Nucleus accumbens (tissue), 56 donors: Measurements from ENCODE around the gene TRABD2B.

ENCODE experiments used
- DNase-seq, 56 donors: peaks; one replicate each; lab custom pipeline; 2025; lab: John Stamatoyannopoulos, UW

TRABD2B gene

DNA sequence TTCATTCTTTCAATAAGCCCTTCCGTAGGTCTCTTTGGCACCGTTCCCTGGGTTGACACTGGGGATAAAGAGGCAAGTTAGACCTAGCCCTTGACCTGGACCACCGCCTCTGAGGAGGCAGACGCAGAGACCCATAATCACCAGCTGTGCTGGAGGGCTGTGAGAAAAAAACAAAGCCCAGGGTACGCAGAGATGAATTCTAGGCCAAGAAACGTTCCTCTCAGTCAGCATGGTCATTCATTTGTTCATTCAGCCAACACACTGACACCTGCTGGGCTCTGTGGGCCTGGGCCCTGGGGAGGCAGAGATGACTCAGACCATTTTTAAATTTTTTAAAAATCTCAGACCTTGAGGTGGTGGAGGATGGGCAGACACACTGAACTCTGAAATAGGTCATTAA lies 26.3 kb upstream of the TRABD2B start:
- no peak for DNase-seq

DNA sequence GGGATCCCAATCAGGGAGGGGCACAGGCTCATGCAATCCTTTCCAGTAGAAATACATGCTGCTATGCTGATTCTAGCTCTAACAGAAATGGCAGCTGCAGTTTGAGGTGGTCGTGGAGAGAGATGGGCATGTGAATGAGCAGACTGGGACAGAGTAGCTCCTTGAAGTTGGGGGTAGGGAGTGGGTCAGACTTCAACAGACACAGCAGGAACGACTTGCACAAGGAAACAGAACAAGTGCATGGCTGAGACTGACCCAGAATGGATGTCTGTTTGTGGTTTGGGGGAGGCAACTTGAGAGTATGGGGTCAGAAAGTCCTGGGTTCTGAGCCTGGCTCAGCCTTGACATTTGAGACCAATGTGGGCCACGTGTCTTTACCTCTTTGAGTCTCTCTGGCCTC lies 25.1 kb upstream of the TRABD2B start:
- no peak for DNase-seq

DNA sequence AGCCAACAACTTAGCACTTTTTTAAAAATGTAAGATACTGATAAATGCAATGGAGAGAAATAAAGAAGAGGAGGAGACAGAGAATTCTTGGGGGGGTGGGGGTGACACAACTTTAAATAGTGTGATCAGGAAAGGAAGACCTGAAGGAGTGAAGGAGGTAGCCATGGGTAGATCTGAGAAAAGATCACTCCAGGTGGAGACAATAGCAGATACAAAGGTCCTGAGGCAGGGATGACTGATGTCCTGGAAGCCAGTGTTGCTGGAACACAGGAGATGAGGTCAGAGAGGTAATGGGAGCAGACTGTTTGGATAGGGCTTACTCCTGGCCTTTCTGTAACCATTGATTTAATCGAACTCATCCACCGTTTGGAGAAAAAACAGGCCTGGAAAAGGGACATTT lies 24.6 kb upstream of the TRABD2B start:
- DNase-seq = no peak

DNA sequence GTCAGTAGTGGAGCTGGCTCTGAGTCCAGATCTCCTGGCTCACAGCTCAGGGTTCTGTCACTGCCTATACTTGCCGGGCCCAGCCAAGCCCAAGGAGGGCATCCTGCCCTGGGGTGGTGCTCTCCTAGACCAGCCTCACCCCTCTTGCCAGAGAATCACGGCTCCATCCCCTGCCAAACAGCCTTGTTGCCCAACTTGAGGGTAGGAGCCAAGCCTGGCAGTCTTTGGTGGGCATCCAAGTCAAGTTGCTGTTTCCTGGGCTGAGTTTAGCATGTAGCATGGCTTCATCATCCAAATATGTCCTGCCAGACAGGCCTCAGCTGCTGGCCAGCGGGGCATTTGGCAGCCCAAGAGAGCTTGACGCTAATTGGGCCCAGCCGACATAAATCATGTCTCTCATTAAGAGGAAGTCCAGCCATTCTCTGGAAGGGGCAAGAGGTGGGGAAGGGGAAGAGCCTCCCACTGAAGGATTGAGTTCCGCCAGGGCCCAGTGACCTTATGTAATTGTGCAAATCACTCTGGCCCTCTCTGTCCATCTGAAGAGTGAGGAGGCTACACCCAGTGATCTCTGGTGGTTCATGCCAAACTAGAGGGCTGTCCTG lies 22.6 kb upstream of the TRABD2B start:
- peak in 5 of 56 donors; percentile 6 to 26 (median 12) for DNase-seq

DNA sequence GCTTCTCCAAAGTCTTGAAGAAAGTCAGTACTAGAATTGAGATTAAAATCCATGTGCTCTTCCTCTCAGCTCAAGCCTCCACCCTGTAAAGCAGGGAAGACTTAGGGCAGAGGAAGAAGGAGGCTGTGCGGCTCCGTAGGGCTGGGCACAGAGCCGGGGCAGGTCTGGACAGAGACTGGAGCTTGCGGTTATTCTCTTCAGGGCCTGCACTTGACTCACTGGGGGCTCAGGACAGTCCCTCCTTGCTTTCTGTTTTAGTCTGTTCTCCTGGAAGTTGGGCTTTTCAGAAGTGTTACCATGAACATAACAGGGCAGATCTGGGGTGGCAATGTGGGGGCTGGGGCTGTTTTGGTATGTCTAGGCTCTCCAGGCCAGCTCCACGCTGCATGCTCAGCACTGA lies 21.6 kb upstream of the TRABD2B start:
- no peak for DNase-seq

DNA sequence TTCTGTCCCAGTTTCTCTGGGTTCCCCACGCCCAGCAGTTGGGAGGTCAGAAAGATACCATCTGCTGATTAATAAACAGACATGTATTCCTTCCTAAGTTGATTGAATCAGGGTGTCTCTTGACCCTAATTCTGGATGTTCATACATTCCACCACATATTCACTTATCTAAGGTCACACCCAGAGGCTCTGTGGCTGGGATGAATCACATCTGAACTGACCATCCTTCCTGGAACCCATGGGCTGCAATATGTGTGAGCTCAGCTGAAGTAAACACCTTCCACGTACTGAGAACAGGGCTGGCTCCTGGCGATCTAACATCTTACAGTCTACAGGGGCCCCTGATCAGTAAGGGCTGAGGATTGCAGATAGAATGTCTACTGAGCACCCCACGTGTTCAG lies 20.5 kb upstream of the TRABD2B start:
- DNase-seq = no peak

DNA sequence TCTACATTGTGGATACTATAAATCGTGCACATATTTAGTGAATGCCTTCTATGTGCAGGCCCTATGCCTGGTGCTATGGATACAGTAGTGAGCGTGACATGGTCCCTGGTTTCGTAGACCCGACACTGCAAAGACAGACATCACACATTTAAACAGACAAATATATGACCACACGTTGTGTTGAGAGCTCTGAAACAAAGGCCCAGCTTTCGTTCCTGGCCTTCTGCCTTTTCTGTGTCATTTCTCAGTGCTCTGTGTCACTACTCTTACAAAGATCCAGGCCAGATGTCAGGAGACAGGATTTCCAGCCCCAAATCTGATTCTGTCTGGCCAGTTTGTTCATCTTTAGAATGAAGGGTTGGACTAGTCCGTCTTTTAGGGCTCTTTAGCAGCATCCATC lies 19.3 kb upstream of the TRABD2B start:
- no peak for DNase-seq

DNA sequence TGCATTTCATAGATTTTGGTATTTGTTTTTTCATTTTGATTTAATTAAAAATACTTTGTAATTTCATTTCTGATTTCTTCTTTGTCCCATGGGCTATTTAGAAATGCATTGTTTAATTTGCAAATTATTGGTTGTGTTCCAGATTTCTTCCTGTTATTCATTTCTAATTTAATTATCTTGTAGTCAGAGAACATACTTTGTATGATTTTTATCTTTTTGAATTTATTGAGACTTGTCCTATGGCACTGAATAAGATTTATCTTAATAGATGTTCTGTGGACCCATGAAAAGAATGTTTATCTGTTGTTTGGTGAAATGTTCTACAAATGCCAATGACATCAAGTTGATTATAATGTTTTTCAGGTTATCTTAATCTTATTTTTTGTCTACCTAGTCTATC lies 16.1 kb upstream of the TRABD2B start:
- no peak for DNase-seq

DNA sequence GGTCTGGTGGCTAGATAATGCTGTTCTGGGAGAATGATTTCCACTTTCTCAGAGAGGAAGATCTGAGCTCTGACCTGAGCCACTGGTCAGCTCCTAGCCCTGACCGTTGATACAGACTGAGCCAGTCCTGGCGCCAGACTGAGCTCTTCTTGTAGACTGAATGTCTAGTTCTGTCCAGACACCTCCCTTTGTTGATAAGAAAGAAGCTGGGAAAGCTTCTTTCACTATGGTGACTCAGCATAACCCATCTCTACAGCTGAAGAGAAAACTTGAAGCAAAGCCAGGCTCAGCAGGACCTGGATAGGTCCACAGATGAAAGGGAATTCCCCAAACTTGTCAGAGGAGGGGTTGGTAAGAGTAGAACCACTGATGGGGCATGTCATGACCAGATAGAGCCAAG lies 9.9 kb upstream of the TRABD2B start:
- DNase-seq = no peak

DNA sequence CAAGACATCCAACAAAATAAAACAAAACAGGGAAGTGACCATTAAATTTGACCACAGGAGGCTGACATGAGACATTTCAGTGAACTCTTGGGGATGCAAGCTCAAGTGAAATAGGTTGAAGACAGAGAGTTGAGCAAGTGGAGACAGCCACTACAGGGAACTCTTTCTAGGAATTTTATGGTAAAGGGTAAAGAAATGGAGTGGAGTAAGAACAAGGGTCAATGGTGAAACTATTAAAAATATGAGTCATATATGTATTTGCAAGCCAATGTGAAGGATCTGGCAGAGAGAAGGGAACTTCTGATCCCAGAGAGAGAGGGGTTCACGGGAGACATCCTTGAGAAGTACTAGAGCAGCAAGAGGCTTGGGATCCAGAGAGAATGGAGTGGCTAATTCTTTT lies 9.1 kb upstream of the TRABD2B start:
- no peak for DNase-seq

DNA sequence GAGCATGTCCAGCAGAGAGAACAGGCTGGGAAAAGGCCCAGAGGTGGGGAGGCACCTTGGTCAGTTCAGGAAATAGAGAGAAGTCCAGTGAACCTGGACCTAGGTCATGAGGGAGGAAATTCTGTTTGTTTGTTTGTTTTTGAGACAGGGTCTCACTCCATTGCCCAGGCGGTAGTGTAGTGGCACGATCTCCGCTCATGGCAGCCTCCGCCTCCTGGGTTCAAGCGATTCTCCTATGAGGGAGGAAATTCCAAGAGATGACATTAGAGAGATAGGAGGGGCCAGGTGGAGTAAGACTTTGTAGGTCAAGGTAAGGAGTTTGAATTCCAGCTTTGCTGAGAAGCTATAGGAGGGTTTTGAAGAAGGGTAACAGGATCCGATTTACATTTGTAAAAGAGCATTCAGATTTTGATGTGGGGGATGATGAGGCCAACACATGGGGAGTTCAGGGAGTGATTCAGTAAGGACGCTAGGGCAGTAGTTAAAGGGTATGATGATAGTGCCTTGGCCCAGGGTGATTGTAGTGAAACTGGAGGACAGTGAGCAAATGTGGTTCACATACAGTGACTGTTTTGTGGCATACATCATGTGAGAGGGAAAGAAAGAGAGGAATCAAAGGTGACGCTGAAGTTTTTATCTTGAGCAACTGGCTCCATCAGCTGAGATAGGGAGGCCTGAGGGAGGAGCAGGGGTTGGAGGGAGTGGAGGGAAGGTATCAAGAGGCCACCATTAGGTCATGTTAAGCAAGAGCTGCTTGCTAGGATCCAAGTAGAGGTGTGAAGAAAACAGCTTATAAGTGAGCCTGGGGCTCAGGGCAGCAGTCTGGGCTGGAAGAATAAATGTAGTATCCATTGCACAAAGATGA lies 8.3 kb upstream of the TRABD2B start:
- no peak for DNase-seq

DNA sequence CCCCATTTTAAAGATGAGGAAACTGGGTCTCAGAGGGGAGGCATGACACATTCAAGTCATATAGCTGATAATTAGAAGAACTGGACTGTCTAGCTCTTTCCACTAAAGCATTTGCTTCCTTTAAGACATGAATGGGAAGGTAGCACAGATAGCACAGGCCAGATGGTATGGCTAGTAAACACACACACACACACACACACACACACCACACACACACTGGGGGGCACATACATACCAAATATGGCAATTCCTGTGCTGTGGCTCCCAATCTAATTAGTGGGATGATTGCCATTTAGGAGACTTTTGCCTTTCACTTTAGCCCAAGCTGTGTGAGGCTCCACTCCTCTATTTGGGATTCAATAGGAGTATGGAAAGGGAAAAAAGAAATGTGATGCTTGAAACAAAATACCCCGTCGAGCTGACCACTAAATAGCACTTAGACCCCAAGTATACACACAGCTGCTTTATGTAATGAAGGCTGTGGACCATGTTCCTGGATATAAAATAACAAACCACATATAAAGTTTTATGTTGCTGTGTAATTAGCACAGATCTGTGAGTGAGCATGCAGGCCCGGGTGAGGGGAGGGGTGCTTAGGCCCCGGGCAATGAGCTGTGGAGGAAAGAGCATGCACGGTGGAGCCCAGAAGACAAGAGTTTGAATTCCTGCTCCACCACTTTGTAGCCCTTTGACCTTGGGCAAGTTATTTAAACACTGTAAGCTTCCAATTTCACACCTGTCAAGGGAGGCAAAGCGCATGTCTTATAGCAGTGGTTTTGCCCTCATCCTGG lies 6.8 kb upstream of the TRABD2B start:
- no peak for DNase-seq

DNA sequence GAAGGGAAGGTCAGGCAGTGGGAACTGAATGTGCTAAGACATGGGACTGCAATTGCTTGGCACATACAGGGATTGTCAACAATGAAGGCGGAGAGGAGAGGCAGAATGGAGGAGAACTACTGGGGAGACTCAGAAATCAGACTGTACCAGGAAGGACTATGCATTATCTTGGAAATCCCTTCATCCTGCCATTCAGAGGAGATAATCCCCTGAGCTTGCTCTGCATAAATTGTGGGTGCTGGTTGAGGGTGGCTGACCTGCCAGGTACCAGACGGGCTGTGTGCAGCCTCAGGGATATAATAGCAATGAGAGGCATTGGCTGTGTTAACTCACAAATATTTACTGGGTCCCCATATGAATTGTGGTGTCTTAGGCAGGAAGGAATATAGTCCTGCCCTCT lies 5.0 kb upstream of the TRABD2B start:
- no peak for DNase-seq

DNA sequence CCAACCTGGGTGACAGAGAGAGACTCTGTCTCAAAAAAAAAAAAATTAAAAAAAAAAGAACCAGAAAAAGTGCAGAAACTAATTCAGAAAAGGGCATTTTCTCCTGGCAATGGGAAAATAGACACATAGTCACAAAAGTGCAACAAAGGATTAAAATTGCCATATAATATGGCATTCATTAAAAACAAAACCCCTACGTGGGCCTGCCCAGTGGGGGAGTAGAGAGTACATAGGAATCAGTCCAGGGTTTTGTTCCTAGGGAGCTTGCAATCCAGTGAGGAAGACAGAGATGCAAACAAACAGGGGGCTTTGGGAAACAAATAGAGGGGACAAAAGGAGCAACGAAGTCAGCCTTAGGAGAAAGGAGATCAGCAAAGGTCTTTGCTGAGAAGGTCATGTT lies 4.5 kb upstream of the TRABD2B start:
- DNase-seq = no peak

DNA sequence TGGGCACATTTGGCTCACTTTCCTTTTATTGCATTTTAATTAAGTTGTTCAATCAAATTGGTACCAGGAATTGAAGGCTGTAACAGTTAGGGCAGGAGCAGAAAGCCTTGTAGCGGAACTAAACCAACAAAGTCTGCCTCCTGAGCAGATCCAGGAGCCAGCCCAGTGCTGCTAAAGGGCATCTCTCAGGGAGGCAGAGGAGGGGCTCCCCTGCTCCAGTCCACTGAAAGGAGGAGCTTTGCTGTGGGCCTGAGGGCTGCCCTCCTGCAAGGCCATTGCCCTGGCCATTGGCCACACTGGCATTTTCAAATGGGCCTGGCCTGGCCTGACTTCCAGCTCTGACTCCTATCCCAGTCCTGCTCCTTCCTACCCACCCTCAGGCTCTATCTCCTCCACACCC lies 3.7 kb upstream of the TRABD2B start:
- no peak for DNase-seq

DNA sequence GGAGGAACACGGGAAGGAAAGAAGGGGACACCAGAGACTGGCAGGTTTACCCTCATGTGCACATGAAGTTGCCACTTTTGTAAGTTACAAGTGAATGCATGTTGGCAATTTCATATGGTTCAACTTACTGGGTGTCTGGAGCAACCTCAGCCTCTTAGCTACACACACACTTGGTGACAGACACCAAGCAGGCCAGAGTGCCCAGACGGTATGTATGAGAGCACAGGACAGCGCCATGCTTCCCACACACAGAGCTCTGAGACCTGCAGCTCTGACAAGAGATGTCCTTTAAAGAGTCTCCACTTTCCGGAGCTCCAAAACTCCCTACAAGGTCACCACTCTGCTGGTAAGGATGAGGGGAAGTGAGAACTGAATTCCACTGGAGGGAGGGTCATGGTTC lies 1.9 kb upstream of the TRABD2B start:
- DNase-seq = no peak

DNA sequence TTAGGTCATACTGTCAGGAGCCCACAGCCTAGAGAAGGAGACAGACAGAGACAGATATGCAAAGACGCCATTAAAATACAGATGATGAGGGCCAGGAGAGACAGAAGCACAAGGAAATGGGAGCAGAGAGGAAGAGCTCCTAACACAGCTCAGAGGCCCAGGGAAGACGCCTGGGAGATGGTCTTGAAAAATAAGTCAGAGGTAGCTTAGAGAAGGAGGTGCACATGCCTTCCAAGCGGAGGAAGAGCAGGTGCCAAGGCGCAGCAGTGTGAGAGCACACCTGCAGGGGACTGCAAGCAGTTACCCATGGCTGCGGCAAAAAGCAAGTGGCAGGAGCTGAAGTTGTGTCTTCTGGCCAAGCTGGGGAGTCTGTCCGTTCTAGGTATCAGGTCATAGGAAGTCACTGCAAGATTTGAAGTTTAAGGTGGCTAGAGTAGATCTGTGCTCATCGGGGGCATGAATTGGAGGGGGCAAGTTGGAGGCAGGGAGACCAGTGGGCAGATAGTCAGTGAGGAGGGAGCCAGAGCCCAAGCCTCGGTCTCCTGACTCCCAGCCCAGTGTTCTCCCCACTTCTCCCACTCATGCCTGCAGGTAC lies 1.3 kb upstream of the TRABD2B start:
- DNase-seq = no peak

DNA sequence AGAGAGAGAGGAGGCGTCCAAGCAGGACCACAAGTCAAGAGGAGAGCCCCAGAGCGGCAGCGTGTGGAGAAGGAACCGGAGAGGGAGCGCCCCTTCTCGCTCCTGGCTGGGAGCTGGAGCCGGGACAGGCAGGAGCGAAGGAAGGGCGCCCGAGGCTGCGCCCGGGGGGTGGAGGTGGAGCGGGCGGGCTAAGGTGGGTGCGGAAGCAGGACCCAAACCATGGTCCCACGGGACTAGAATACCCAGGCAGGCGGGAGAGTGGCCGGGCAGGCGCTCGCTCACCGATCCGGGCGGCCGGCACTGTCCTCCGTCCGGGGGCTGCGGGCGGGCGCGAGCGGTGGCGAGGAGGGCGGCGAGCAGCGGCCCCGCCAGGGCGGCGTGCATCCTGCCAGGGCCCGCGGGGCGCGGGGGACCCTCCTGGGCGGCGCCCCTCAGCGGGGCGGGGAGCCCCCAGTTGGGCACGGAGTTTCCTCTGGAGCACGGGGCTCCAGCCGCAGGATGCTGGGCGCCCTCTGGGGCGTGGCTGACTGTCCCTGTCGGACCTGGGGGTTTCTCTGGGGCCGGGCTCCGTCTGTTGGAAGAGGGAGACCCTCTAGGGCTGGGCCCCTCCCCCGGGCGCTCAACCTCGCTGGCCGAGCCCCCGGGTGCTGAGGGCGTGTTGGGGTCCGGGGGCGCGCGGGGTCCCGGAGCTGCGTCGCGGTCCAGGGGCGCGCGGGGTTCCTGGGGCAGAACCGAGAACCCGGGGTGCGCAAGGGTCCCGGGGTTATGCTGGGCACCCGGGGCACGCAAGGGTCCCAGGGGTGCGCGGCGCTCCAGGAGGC lies 569 bp downstream of the TRABD2B start:
- no peak for DNase-seq

DNA sequence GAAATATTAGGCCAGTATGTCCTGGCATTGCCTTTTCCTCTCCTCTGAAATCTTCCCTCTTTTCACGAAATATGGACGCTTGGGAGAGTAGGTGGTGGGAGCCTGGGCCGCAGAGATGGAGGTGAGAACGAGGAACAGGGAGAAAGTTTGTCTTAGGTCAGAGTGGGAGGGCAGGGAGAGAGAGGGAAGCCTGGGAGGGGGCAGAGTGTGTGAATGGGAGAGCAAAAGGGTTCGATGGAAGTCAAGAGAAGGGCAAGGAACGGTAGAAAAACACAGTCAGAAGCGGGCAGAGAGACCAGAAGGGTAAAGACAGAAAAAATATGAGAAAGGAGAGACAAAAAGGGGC lies 1.2 kb downstream of the TRABD2B start:
- DNase-seq = no peak

DNA sequence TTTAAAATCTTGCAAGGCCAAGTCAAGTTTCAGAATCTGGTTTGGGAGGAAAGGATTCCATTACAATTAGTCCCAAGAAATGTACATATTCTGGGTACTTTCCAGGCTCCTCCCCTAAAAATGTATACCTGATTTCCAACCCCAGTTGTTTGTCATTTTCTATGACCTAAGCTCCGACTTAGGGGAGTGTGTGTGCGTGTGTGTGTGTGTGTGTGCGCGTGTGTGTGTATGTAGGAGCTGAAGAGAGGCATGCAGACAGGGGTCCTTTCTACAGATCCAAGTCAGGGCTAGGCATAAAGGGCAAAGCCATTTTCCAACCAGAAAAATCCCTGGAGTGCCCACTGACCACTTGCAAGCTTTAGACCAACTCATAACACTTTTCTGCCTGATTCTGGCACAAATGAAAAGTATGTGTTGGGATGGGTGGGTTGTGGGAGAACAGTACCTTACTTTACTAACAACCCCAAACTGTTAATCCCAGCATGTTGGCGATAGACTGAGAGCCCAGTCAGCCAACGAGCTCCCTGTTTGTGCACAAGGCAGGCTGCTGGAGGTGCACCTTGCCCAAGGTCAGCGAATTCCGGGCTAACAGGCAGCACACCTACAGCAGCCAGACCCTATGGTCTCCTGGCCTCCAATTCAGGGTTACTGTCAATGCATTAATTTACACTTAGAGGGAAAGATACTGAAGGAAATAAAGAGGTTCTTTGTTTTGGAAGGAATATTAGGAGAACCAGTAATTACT lies 1.7 kb downstream of the TRABD2B start:
- no peak for DNase-seq
